Stimulated activated CD4-positive, alpha-beta T cell treated with anti-CD3 and anti-CD28 coated beads, Interleukin-15, amount 100 ng/mL, for 48 hours (primary cell): ENCODE data around the gene FADS1.
A peak's percentile ranks its signal among the peaks of the same experiment; 100 is the strongest.

Experiments used
- DNase-seq, 2 donors: peaks; one replicate each; pipeline ENCODE4 v3.0.0-alpha.2; 2020; ENCODE audit warnings: low read depth in 2 of 2

FADS1 gene

DNA sequence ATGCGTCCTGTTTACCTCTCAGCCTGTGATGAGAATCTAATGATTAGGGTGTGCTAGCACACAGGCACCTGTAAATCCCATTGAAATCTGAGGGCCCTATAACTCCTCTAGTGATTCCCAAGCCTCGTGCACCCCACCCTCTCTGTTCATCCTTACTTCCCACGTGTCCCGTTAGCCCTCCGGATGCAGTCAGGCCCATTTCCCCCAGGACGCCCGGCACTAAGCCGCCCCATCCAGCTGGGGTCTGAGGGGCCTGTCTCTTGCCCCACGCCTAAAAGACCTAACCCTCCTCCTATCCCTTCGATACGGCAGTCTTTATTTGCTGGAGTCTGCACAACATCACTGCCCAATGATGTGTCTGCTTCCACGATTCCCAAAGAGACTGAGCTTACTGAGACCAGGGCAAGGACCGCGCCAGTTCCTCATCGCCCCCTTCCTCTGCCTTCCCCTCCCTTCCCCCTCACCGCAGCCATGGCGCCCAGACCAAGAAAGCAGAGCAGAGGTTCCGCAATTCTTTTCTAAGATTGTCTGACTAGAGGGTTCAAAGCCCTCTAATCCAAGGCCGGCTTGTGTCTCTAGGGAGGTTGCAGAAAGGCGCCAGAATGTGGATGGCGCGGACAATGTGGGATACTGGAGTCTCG, 10.2 kb upstream of the FADS1 start:
- no peak for DNase-seq

DNA sequence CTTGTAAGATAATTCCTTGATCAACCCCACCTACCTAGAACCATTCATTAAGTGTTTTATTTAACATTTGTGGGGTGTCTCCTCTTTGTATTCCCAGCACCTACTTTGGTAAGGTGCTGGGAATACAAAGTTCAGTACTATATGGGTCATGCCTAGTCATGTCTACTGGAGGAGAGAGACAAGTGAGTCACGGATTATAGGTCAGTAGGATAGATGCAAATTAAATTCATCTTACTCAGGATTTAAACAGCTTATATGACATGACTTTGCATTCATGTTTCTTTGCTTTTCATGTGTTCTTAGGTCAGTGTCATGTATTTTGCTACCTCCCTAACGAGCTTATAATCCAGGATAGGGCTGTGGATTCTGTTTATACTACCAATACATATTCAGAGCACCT, 3.4 kb upstream of the FADS1 start:
- no peak for DNase-seq

- DNase-seq = no peak
Measured at GRCh38 chr11:61817471-61818202, 834 bp upstream of the FADS1 start.

- DNase-seq = peak; percentile 47 to 51
Measured at GRCh38 chr11:61815790-61816735, 740 bp downstream of the FADS1 start.

GRCh38 chr11:61814958-61815789, 1.6 kb downstream of the FADS1 start:
- peak; percentile 27 to 40 for DNase-seq

DNA sequence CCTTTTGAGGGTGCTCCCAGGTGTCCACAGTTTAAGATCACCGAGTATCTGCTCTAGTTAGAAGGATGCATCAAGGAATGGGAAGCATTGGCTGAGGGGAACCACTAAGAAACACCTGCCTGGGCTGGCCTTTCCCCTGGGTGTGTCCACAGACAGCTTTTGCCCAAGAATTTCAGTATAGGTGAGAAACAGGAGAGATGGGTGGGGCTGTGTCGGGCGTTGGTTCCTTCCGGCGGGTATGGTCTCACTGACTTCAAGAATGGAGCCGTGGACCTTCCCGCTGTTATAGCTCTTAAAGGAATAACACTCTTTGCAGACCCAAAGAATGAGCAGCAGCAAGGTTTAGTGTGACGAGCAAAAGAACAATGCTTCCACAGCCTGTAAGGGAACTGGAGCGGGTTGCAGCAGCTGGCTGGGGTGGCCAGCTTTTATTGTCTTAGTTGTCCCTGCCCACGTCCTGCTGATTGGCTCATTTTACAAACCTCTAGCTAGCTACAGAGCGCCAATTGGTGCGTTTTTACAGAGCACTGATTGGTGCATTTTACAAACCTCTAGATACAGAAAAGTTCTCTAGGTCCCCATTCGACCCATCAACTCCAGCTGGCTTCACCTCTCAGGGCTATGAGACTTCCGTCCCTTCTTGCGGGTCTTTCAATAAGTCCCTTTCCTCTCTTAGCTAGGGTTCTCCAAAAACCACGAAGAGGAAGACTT, 2.4 kb downstream of the FADS1 start:
- DNase-seq = no peak

- DNase-seq = no peak
Measured at GRCh38 chr11:61812736-61813411, 3.9 kb downstream of the FADS1 start.

DNA sequence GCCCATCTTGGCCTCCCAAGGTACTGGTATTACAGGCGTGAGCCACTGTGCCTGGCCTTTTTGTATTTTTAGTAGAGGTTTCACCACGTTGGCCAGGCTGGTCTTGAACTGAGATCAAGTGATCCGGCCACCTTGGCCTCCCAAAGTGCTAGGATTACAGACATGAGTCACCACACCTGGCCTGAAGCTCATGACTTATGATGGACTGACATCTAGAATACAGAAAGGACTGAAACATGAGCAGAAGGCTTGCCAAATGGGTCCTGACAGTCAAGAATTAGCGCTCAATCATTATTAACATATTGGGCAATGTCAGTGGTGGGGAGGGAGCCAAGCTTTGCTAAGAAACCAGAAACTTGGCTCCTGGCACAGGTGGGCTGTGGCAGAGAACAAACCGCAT, 5.0 kb downstream of the FADS1 start:
- DNase-seq = no peak

- no peak for DNase-seq
Measured at GRCh38 chr11:61810671-61811175, 6.1 kb downstream of the FADS1 start.

GRCh38 chr11:61806785-61807184, 10.0 kb downstream of the FADS1 start:
- DNase-seq = no peak

DNA sequence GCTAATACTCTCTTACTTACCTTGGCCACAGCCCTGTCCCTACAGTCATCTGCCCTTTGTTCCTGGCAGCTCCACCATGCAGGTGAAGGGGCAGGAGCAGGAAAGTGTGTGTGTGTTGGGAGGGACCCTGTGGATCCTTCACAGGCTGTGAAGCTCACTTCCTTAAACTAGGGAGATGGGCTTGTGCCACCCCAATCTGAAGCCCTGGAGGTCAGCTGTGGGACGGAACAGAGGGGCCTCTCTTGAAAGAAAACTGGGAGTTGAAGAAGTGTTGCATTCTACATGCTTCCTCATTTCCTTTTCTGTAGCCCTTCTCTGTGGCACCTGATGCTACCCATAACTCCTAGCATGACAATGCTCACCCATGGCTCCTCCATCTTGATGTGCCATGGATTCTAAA, 11.7 kb downstream of the FADS1 start:
- DNase-seq = no peak

DNA sequence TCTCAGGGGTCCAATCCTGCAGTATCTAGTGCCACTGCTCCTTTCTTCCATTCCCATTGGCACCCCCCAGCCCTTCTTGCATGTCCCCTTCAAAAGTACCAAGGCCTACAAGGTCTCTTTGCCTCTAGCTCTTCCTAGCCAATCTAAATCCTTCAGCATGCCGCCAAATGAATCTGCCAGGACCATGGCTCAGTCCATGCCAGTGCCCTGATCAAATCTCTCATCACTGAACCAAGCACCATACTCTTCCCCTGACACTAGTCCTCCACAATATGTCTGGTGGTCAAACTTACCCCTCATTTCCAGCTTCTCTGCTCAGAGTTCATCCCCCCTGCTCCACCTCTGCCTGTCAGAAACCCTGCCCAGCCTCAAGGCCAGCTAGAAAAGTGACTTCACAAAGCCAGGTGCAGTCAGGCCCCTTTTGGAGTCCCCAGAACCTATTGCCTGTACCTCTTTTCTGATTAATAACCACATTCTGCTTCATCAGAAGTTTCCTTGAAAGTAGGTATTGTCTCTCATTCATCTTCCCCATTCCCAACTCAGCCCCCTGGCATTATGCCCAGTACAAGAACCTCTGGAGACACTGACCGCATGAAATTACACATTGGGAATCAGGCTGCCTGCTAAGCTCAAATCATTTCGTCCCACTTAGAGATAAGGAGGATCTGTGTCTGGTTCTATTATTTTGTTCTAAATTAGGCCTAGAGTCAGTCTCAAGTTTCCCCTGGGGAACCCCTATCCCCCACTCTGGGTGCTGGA, 12.7 kb downstream of the FADS1 start:
- DNase-seq = no peak

GRCh38 chr11:61802605-61803004, 14.2 kb downstream of the FADS1 start:
- no peak for DNase-seq

- no peak for DNase-seq
Measured at GRCh38 chr11:61800331-61801281, 16.2 kb downstream of the FADS1 start.

DNA sequence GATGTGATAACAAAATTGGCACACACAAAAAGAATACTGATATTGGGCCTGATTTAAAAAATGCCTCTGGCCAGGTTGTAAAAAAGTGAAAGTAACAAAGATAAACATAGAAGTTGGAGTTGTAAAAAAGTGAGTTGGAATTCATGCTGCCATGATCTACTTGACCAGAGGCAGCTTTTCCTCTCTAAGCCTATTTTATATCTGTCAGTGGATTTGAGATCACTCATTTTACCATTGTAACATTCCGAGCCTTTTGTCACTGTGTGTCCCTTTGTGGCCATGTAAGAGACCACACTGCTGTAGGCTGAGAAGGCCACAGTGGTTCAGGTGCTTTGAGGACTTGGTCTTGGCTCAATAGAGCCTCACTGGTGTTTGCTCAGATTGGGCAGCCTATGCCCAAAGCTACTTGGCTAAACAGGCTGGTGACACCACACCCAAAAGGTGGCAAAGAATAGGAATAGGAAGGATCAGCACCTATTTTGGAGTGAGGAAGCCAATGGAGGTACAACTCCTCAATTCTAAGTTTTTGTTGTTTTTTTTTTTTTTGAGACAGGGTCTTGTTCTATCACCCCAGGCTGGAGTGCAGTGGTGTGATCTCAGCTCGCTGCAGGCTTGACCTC, 17.0 kb downstream of the FADS1 start:
- no peak for DNase-seq

DNA sequence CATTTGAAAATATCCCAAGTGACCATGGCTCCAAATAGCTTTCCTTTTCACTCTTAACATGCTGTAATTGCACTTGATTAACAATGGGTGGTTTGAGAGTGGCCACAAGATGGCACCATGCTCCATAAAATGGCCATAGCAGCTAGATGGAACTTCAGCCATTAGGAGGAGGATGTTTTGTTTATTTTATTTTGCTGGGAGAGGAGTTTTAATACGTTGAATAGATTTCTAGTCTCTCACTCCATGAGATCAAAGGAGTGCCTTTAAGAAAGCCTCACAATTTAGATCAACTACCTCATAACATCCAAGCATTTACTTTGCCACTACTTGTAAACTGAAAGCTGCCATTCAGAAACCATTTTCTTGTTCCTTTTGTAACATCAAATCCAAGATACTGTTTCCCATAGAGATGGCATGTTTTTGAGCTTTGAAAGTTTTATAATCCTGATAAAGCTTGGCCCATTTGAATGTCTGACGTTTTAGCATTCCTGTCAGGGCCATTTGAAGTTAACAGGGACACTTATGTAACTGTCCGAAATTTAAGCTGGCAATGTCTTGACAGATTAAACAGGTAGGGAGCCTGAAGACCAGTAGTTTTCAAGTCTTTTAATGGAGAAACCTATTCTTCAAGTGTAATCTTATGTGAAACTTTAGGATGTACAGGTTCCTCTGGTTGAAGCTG, 19.4 kb downstream of the FADS1 start:
- DNase-seq = peak in 1 of 2 donors; percentile 49

GRCh38 chr11:61795876-61796526, 20.8 kb downstream of the FADS1 start:
- DNase-seq = no peak
